Body of pancreas (tissue), 4 donors: Measurements from ENCODE around the gene UNC80.

Experiments
- CTCF ChIP-seq, 7 experiments: fragments of 450-650 bp in 4 of 7; fragments of 200-600 bp in 3 of 7; sonication (generic) in 3 of 7; IDR thresholded peaks; one replicate each; pipeline ENCODE4 v1.5.1; 2016 to 2019; ENCODE audit warnings: antibody characterized with exemption in 7 of 7
- POLR2A ChIP-seq, 3 donors: fragments of 450-650 bp; IDR thresholded peaks; one replicate each; pipeline ENCODE4 v1.6.1; 2016; ENCODE audit warnings: antibody characterized with exemption in 3 of 3, mild to moderate bottlenecking in 2 of 3

- TF ChIP-seq CTCF (IDR thresholded peaks at IDR 0.05) = no peak
- TF ChIP-seq POLR2A (IDR thresholded peaks at IDR 0.05) = no peak
Measured at GRCh38 chr2:209900638-209901037, 129.0 kb downstream of the UNC80 start.
